GM19025 (cell line): ENCODE data around the gene KLF6.
A peak's percentile ranks its signal among the peaks of the same experiment; 100 is the strongest.

Experiments
- ATAC-seq: cut with Tn5 transposase; IDR thresholded peaks from one replicate; pipeline ENCODE4 v1.9.1; 2021; ENCODE audit warnings: mild to moderate bottlenecking, low read depth, moderate library complexity; ENCODE audit not compliant: unreplicated experiment

The KLF6 gene

GRCh38 chr10:3812141-3812540 is 27.1 kb upstream of the KLF6 start:
- ATAC-seq = no peak

DNA sequence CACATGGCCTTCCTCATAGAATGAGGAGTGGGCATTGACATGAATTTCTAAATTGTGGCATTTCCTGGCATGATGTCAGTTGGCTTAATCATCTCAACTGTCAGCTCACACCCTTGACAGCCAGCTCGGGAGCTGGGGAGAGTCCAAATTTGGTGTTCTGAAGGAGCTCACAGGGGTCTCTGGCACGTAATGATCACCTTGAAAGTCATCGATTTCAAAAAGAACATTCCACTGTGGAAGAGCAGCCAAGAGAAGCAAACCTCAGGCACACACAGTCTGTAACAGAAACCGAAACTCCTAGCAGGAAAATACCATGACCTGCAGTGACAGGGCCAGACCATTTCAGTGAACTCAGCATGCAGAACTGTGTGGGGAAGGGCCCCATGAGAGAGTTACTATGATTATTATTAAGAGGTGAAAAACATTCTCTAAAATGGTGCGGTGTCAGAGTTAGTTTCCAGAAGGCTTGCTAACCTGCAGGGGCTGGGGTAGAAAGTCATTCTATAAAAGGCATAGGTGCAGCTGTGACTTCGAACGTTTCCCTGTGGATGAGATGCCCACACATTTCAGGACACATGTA is 26.4 kb upstream of the KLF6 start:
- ATAC-seq = peak; percentile 83

DNA sequence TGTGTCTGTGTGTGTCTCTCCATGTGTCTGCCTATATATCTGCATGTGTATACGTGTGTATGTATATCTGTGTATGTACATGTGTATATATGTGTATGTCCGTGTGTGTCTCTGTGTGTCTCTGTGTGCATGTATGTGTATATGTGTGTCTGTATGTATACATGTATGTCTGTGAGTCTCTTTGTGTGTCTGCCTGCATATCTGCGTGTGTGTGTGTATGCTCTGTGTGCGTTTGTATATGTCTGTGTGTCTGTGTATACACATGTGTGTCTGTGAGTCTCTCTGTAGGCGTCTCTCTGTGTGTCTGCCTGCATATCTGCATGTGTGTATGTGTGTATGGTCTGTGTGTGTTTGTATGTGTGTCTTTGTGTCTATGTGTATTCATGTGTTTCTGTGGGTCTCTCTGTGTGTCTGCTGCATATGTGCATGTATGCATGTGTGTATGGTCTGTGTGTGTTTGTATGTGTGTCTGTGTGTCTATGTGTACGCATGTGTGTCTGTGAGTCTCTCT is 23.7 kb upstream of the KLF6 start:
- no peak for ATAC-seq

DNA sequence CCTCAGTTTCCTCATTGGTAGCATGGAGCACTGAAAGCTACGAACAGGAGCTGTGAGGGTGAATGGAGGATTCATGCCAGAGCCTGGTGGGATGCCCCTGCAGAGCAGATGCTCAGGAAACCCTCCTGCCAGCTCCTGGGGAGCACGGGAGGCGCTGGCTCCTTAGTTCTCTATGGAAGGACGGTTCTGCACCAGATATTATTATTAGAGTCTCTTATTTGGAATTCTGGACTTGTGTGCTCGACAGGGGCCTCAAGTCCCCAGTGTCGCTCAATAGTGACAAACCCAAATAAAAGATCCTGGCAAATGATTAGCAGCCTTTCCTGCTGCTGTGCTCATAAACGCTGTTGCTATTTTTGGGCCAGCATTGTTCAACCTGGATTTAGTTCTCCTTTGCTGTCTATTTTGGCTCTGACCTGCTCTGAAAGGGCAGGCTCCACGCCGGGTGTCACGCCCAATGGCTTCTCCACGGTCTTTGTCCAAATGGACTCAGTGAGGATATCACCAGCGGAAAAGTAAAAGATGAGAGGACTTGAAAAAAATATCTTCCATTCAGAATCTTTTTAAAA is 23.0 kb upstream of the KLF6 start:
- no peak for ATAC-seq

GRCh38 chr10:3807211-3807927 is 22.4 kb upstream of the KLF6 start:
- ATAC-seq = no peak

DNA sequence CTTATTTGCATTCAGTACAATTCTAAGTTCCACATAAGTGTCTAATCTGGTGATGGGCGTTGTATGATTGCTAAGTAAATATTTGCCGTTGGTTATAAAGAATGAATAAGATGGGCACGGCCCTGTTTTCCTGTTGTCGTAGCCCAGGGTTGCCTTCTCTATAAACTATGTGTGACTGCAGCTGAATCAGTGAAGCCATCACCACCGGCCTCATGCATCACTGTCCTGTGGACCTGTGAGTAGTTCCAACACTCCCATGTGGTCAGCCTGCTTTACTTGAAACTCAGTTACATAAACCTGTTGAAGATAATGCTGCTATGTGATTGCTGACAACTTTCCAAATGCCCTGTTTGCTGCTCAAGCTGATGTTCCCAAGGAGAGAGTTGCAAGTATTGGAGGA is 21.6 kb upstream of the KLF6 start:
- no peak for ATAC-seq

- peak; percentile 52 for ATAC-seq
These were observed 20.9 kb upstream of the KLF6 start for GRCh38 chr10:3805791-3806461.

- ATAC-seq = no peak
These were observed 20.3 kb upstream of the KLF6 start for GRCh38 chr10:3805201-3805790.

DNA sequence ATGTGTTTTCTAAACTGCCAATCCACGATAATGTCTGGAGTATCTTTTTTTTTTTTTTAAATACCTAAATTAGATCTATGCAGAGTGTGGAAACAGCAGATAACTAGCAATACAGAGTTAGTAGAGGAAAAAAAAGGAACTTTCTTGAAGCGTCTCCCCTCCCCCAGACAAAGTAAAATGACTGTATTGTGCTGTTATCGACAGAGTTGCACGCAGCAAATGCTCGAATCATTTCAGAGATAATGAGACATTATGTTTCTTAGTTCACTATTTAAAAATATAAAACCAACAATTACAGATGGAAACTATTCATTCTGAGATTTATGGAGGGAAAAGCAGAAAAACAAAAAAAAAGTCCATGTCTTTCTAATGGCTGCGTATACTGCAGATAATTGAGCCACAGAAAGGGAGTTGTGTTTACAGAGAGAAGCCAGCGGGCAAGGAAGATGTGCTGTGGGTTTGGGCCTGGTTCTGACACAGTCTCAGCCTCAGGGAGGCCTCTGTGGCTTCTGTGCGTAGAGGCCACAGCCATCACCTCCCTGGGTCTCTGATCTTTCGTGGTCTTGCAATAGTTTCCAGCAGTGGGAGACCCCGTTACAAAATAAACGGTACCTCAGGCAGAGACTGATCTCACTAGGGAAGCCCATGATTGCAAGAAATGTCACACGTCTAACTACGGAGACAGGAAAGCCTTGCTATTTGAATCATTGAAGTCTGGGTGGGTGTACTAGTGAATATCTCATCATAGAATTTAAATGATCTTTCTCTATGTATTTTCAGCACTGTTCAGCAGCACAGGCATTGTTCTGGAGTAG is 19.1 kb upstream of the KLF6 start:
- ATAC-seq = no peak

DNA sequence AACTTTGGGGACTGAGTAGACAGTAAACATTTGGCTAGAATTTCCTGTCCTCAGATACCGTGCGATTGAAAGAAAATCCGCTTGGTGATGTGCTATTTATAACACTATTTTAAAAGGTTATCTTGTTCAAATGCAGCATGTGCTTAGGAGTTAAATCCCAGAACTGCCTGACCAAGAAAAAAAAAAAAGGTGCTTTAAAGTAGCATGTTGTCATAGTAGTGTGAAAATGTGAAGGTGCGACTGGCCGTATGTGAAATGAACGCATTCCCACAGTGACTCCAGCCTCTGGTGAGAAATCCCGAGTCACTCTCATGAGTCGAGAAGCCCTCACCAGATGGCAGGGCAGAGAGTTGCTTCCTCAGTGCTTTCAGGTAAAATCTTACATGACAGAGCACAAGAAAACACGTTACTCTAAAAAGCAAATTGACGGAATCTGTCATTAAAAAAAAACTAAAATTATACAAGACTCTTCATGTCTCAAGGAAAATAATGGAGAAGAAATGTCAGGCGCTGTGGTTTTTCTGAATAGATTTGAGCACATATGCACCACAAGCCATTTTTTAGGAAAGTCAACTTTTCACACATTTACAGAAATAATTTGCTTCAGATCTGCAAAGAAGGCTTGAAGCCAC is 18.4 kb upstream of the KLF6 start:
- no peak for ATAC-seq

DNA sequence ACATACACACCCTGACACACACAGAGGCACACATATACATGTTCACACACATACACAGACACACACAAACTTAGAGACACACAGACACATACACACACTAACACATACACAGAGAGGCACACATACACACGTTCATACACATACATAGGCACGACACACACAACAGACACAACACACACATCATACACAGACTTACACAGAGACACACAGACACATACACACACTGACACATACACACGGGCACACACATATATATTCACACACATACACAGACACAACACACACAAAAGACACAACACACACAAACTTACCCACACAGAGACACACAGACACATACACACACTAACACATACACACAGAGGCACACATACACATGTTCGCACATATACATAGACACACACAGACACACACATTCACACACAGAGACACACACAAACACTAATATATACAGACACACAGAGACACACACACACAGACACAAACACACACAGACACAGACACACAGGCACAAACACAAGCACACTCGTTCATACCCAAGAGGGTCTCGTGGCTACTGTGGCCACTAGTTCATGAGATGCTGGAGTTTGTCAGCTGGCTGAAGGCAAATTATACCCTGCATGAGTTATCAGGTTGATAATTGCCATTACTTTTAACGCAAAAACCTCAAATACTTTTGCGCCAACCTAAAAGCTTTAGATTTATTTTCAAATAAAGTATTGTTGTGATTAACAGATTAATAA is 17.7 kb upstream of the KLF6 start:
- no peak for ATAC-seq

DNA sequence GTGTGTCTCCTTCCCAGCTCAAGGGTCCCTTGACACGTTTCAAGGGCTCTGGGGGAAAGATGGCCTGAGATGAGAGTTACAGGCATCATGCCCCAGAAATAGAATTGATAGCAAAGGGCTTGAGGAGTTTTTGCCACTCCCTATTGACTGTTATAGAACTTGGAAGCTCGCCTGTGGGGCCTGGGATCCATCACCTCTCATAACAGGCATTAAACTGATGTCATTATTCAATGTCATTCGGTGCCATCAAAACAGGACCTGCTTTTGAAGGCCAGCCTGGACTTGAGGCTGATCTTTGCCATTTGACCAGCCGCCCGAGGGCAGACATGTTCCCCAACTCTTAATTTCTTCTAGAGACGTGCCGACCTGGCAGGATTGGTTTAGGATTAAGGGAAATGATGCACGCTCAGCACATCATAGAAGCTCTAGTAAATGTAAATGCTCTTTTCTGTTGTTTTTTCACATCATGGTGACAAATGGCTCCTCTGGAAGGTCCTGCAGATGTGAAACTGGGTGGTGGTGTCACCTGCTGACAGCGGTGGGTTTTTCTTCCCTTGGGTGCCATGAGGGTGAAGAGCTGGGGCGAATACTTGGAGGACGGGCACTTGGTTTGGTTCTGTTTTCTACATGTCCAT is 16.7 kb upstream of the KLF6 start:
- ATAC-seq = no peak

GRCh38 chr10:3800586-3800985 is 15.6 kb upstream of the KLF6 start:
- no peak for ATAC-seq

- no peak for ATAC-seq
These were observed 12.7 kb upstream of the KLF6 start for GRCh38 chr10:3797750-3798149.

- ATAC-seq = no peak
These were observed 8.5 kb upstream of the KLF6 start for GRCh38 chr10:3793553-3793952.

DNA sequence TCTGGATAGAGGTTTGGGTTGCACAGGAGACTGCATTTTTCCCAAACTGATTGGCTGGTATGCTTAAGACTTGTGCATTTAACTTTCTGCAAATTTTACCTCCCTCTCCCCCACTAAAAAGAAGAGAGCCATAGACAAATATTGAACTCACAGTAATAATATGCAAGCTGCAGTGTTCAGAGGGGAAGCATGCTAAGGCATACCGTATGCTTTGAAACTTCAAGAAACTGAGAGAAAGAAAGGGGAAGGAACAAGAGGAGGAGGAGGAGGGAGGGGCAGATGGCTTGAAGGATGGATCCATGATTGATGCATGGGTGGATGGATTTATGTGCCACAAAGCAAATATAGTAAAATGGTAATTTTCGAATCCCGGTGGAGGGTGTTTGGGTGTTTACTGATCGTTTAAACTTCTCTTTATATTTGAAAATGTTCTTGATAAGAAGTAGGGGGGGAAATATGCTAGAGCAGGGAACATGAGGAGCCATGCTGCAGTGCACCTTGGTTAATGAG is 7.8 kb upstream of the KLF6 start:
- no peak for ATAC-seq

GRCh38 chr10:3791974-3792633 is 7.1 kb upstream of the KLF6 start:
- no peak for ATAC-seq

GRCh38 chr10:3790858-3791257 is 5.8 kb upstream of the KLF6 start:
- no peak for ATAC-seq
